GM11168 (cell line): ENCODE results near the gene CKAP5.
"Not testable (repeated sequence)": the region's sequence is repeated elsewhere in the genome, so short reads cannot be mapped to it uniquely, and the experiment has no call there.

ENCODE experiments used
- in situ Hi-C: fragments of 300-500 bp; cut with MboI; formaldehyde crosslinking; loops from one replicate; pipeline ENCODE4 v1.12.0; 2022; ENCODE audit warnings: low sequenced_read_pairs; ENCODE audit not compliant: unreplicated experiment

Gene CKAP5

GRCh38 chr11:46799725-46800124 lies 46.4 kb downstream of the CKAP5 start:
- in situ Hi-C loops = not testable (repeated sequence)

GRCh38 chr11:46778416-46778815 lies 67.7 kb downstream of the CKAP5 start:
- in situ Hi-C loops = no loop called here

GRCh38 chr11:46776878-46777277 lies 69.2 kb downstream of the CKAP5 start:
- in situ Hi-C loops = no loop called here

- in situ Hi-C loops = no loop called here
Observed at GRCh38 chr11:46769636-46770221, 76.4 kb downstream of the CKAP5 start.

- in situ Hi-C loops = no loop called here
Observed at GRCh38 chr11:46766656-46767055, 79.4 kb downstream of the CKAP5 start.

GRCh38 chr11:46762248-46762647 lies 83.8 kb downstream of the CKAP5 start:
- in situ Hi-C loops = no loop called here

GRCh38 chr11:46761807-46762206 lies 84.3 kb downstream of the CKAP5 start:
- in situ Hi-C loops = no loop called here

- in situ Hi-C loops = no loop called here
Observed at GRCh38 chr11:46760429-46761128, 85.5 kb downstream of the CKAP5 start.

- in situ Hi-C loops = no loop called here
Observed at GRCh38 chr11:46759196-46759595, 86.9 kb downstream of the CKAP5 start.

- in situ Hi-C loops = no loop called here
Observed at GRCh38 chr11:46755962-46756361, 90.1 kb downstream of the CKAP5 start.

GRCh38 chr11:46747150-46747549 lies 98.9 kb downstream of the CKAP5 start:
- in situ Hi-C loops = no loop called here

- in situ Hi-C loops = no loop called here
Observed at GRCh38 chr11:46745995-46746394, 100.1 kb downstream of the CKAP5 start.

- in situ Hi-C loops = no loop called here
Observed at GRCh38 chr11:46745328-46745727, 100.8 kb downstream of the CKAP5 start.

GRCh38 chr11:46743693-46744339 lies 102.3 kb downstream of the CKAP5 start:
- in situ Hi-C loops = no loop called here

GRCh38 chr11:46743043-46743442 lies 103.0 kb downstream of the CKAP5 start:
- in situ Hi-C loops = no loop called here

- in situ Hi-C loops = no loop called here
Observed at GRCh38 chr11:46741600-46742484, 104.2 kb downstream of the CKAP5 start.

- in situ Hi-C loops = no loop called here
Observed at GRCh38 chr11:46738887-46739286, 107.2 kb downstream of the CKAP5 start.

- in situ Hi-C loops = no loop called here
Observed at GRCh38 chr11:46737699-46738098, 108.4 kb downstream of the CKAP5 start.

GRCh38 chr11:46736615-46737014 lies 109.5 kb downstream of the CKAP5 start:
- in situ Hi-C loops = no loop called here

- in situ Hi-C loops = no loop called here
Observed at GRCh38 chr11:46736146-46736545, 109.9 kb downstream of the CKAP5 start.

- in situ Hi-C loops = no loop called here
Observed at GRCh38 chr11:46733234-46733633, 112.8 kb downstream of the CKAP5 start.
